HEK293T (cell line): ENCODE data around the gene ACAN.

Experiments
- ARNT ChIP-seq: fragments of 450-650 bp; IDR thresholded peaks from 2 replicates; pipeline ENCODE4 v1.6.1; 2017; ENCODE audit warnings: mild to moderate bottlenecking
- ELF4 ChIP-seq: fragments of 450-650 bp; IDR thresholded peaks from 2 replicates; pipeline ENCODE4 v1.6.1; 2017; ENCODE audit warnings: antibody characterized with exemption
- HDGF ChIP-seq: fragments of 450-650 bp; IDR thresholded peaks from 2 replicates; pipeline ENCODE4 v1.6.1; 2017; ENCODE audit warnings: antibody characterized with exemption, borderline replicate concordance
- SP1 ChIP-seq: fragments of 450-650 bp; IDR thresholded peaks from 2 replicates; pipeline ENCODE4 v1.6.1; 2017
- TARDBP ChIP-seq: fragments of 450-650 bp; IDR thresholded peaks from 2 replicates; pipeline ENCODE4 v1.6.1; 2016
- ZNF384 ChIP-seq: fragments of 450-650 bp; IDR thresholded peaks from 2 replicates; pipeline ENCODE4 v1.6.1; 2016

DNA sequence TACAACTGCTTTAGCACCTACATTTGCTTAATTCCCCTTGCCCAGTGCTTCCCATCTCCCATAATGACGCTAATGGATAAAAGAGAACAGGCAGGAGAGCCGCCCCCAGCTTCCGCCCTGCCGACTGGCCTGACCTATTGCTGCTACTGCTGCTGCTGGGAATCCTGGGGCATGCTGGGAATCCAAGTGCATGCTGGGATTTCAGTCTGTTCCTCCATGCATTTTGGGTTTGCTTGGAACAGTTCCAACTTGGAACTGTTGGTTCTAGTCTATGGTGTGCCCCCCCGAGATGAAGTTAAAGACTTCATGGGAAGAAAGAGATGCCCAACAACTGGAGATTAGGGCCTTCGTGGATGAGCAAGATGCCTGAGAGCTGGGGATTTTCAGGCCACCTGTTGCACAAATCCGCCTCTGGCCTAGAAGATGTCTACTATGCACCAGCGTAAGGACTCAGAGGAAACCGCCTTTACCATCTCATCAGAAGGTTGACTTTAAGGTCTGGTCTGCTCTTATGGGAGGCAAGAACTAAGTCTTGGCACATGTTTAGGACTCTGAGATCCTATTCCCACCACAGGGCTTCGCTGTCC lies 63.2 kb downstream of the ACAN start:
- no peak for TF ChIP-seq ELF4
- no peak for TF ChIP-seq SP1
- no peak for TF ChIP-seq HDGF
- TF ChIP-seq TARDBP: no peak
- no peak for TF ChIP-seq ARNT
- TF ChIP-seq ZNF384: no peak
